Caco-2 (cell line): Measurements from ENCODE around the gene ARHGAP4. TPM values are rescaled to one million over a fixed set of nuclear protein-coding genes. Genes with fewer than 3 reads are reported as not detected.

ENCODE experiments used
- BruUV-seq: library from RNA; stranded (reverse); fragments of 400-500 nt; replicated peaks from 2 replicates; lab custom pipeline; 2021; lab: Mats Ljungman, UMichigan
- CTCF ChIA-PET: fragments of 300-600 bp; sonication (Branson Sonifier 250); formaldehyde crosslinking; loops from one replicate; lab custom pipeline; 2022; ENCODE audit warnings: antibody characterized with exemption; lab: Charles Lee
- POLR2A ChIA-PET: fragments of 300-600 bp; sonication (Branson Sonifier 250); formaldehyde crosslinking; loops from one replicate; lab custom pipeline; 2022; ENCODE audit warnings: antibody characterized with exemption; lab: Charles Lee
- DNase-seq, 2 experiments: peaks; one replicate each; pipeline versions ENCODE4 v3.0.0 to v3.0.0-alpha.2; 2020 to 2022
- H3K27me3 ChIP-seq: replicated peaks from 2 replicates; pipeline ENCODE4 v1.6.0; 2011; ENCODE audit warnings: low read length; ENCODE audit not compliant: control insufficient read depth, insufficient read depth
- H3K36me3 ChIP-seq: 2 replicates; pipeline ENCODE4 v1.5.1; 2011; ENCODE audit warnings: low read length; ENCODE audit not compliant: control insufficient read depth, insufficient read depth
- H3K4me1 ChIP-seq: fragments of 250-450 bp; sonication (Bioruptor Pico); 2 replicates; pipeline ENCODE4 v1.5.1; 2020; ENCODE audit warnings: mild to moderate bottlenecking
- H3K4me3 ChIP-seq: 2 replicates; pipeline ENCODE4 v1.5.1; 2011; ENCODE audit warnings: low read depth, mild to moderate bottlenecking, control low read depth, low read length
- H3K9me3 ChIP-seq: fragments of 250-450 bp; sonication (Bioruptor Pico); 2 replicates; pipeline ENCODE4 v1.5.1; 2020; ENCODE audit warnings: mild to moderate bottlenecking, moderate library complexity
- H3K27ac Mint-ChIP-seq: one replicate; pipeline ENCODE4 v1.8.0; 2022; ENCODE audit warnings: mixed read lengths; ENCODE audit not compliant: unreplicated experiment
- H3K27me3 Mint-ChIP-seq: one replicate; pipeline ENCODE4 v1.8.0; 2022; ENCODE audit warnings: mixed read lengths; ENCODE audit not compliant: insufficient read depth, unreplicated experiment
- H3K36me3 Mint-ChIP-seq: one replicate; pipeline ENCODE4 v1.8.0; 2022; ENCODE audit warnings: mild to moderate bottlenecking, mixed read lengths; ENCODE audit not compliant: insufficient read depth, unreplicated experiment
- H3K4me1 Mint-ChIP-seq: one replicate; pipeline ENCODE4 v1.8.0; 2022; ENCODE audit warnings: low read depth, mixed read lengths; ENCODE audit not compliant: unreplicated experiment
- H3K4me3 Mint-ChIP-seq: one replicate; pipeline ENCODE4 v1.8.0; 2022; ENCODE audit warnings: mild to moderate bottlenecking, moderate library complexity, mixed read lengths; ENCODE audit not compliant: unreplicated experiment
- H3K9me3 Mint-ChIP-seq: one replicate; pipeline ENCODE4 v1.8.0; 2022; ENCODE audit warnings: mixed read lengths; ENCODE audit not compliant: unreplicated experiment
- CTCF ChIP-seq, 2 experiments: fragments of 200-600 bp in 1 of 2; IDR thresholded peaks; 1 replicate in 1 of 2; 2 replicates in 1 of 2; pipeline versions ENCODE4 v1.5.1 to v1.8.0; 2011 to 2022; ENCODE audit warnings: antibody characterized with exemption in 1 of 2, control low read depth in 1 of 2, inconsistent platforms in 1 of 2, low read depth in 1 of 2, low read length in 1 of 2, mild to moderate bottlenecking in 1 of 2, moderate library complexity in 1 of 2; ENCODE audit not compliant: insufficient read depth in 1 of 2, severe bottlenecking in 1 of 2, unreplicated experiment in 1 of 2
- intact Hi-C: fragments of 100-400 bp; cut with micrococcal nuclease; formaldehyde crosslinking; loops from one replicate; pipeline ENCODE4 v1.10.0; 2022; ENCODE audit not compliant: unreplicated experiment
- total RNA-seq: library from RNA; stranded (reverse); gene quantifications from 2 replicates; pipeline ENCODE4 v1.2.3, GENCODE V29; 2022

ARHGAP4 gene
- total RNA-seq, 1 experiment from 2014 or later = 15.7 TPM

DNA sequence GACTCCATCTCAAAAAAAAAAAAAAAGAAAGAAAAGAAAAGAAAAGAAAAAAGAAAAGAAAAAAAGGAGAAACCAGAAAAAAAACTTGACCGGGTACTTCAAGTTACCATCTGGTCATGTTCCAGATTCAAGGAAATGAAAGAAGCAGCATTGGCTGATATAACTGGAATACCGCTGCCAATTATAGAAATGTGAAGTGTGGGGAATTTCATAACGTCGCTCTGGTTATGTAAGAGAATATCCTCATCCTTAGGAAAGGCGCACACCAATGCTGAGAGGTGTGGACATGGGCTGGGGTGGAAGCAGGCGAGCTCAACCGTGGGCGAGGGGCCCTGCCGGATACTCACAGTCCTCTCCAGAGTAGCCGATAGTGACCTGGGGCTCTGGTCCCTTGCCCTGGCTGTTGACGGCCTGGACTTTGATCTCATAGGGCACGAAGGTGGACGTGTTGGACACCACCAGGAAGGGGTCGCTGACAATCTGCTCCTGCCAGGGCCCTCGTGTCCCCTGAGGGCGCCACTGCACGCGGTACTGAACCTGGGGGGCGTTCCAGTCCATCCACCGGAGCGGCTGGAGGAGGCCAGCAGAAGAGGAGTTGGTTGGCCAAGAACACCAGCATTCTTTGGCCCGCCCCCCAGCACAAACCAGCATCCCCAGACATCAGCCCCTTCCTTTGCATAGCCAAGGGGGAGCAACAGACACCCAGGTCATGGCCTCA is 59.6 kb downstream of the ARHGAP4 start:
- Histone ChIP-seq H3K36me3 (no peaks in the 10 kb centered on the region), H3K27me3 (no peaks in the 10 kb centered on the region), H3K4me1 (no peaks in the 10 kb centered on the region), H3K9me3 (no peaks in the 10 kb centered on the region), H3K4me3 (no peak overlapping the region)
- CTCF ChIA-PET = no interaction called here
- no peaks in the 10 kb centered on the region for H3K36me3 Mint-ChIP-seq
- POLR2A ChIA-PET = no interaction called here
- BruUV-seq = no TSS peak
- H3K4me1 Mint-ChIP-seq = no peaks in the 10 kb centered on the region
- intact Hi-C loops = no loop called here
- TF ChIP-seq CTCF (IDR thresholded peaks at IDR 0.05; ENCODE audit: insufficient read depth in 1 of 2, low read depth in 1 of 2, low read length in 1 of 2, severe bottlenecking in 1 of 2, unreplicated experiment in 1 of 2) = no peak
- no peak overlapping the region for H3K4me3 Mint-ChIP-seq
- no peak overlapping the region for H3K27ac Mint-ChIP-seq
- H3K27me3 Mint-ChIP-seq = no peaks in the 10 kb centered on the region
- H3K9me3 Mint-ChIP-seq = no peaks in the 10 kb centered on the region
- no peak for DNase-seq

DNA sequence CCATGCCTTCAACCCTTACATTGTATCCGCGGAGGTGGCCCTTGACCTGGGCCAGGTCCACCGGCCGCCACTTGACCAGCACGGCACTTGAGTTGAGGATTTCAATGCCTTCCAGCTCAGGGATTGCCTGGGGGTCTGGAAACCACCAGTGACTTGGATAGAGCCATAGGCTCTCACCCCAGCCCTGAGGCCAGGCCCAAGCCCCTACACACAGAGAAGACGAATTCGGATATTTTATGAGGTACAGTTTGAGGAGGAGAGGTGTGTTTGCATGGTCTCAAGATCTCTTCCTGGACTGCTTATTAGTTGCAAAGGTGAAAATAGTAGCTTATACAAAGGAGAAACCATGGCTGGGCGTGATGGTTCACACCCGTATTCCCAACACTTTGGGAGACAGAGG is 60.4 kb downstream of the ARHGAP4 start:
- intact Hi-C loops = no loop called here
- ChIA-PET CTCF (no interaction called here), POLR2A (no interaction called here)
- H3K27me3 Mint-ChIP-seq = peaks cover 1% of the 10 kb centered on the region
- H3K4me1 Mint-ChIP-seq = no peaks in the 10 kb centered on the region
- Histone ChIP-seq H3K27me3 (no peaks in the 10 kb centered on the region), H3K4me1 (no peaks in the 10 kb centered on the region), H3K4me3 (no peak overlapping the region), H3K9me3 (no peaks in the 10 kb centered on the region), H3K36me3 (no peaks in the 10 kb centered on the region)
- no peak for TF ChIP-seq CTCF (IDR thresholded peaks at IDR 0.05; ENCODE audit: insufficient read depth in 1 of 2, low read depth in 1 of 2, low read length in 1 of 2, severe bottlenecking in 1 of 2, unreplicated experiment in 1 of 2)
- H3K27ac Mint-ChIP-seq = no peak overlapping the region
- no peaks in the 10 kb centered on the region for H3K36me3 Mint-ChIP-seq
- no peak overlapping the region for H3K4me3 Mint-ChIP-seq
- no TSS peak for BruUV-seq
- DNase-seq = no peak
- H3K9me3 Mint-ChIP-seq = no peaks in the 10 kb centered on the region

DNA sequence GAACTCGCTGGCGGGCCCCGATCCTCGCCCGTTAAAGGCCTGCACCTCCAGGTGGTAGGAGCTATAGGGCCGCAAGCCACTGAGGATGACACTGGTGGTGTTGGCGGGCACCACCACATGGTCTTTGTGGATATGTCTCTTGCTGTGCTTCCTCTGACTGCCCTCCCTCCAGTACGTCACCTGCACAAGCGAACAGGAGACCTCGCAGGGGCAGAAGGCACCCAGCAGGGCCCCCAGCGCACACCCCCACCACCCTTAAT is 60.8 kb downstream of the ARHGAP4 start:
- Mint-ChIP-seq H3K27me3 (peaks cover 6% of the 10 kb centered on the region), H3K36me3 (no peaks in the 10 kb centered on the region)
- intact Hi-C loops = no loop called here

More for the DNA sequence above, 60.8 kb downstream of the ARHGAP4 start:
- Mint-ChIP-seq H3K27ac (no peak overlapping the region), H3K4me1 (no peaks in the 10 kb centered on the region), H3K9me3 (no peaks in the 10 kb centered on the region), H3K4me3 (no peak overlapping the region)
- DNase-seq = no peak
- no peaks in the 10 kb centered on the region for H3K27me3 ChIP-seq
- BruUV-seq = no TSS peak
- no peak for TF ChIP-seq CTCF (IDR thresholded peaks at IDR 0.05; ENCODE audit: insufficient read depth in 1 of 2, low read depth in 1 of 2, low read length in 1 of 2, severe bottlenecking in 1 of 2, unreplicated experiment in 1 of 2)
- H3K36me3 ChIP-seq = no peaks in the 10 kb centered on the region
- no peak overlapping the region for H3K4me3 ChIP-seq
- ChIA-PET CTCF (no interaction called here), POLR2A (no interaction called here)
- no peaks in the 10 kb centered on the region for H3K4me1 ChIP-seq
- H3K9me3 ChIP-seq = no peaks in the 10 kb centered on the region
